Brain microvascular endothelial cell (primary cell): ENCODE measurements around the gene DDC.

Experiments
- DNase-seq: peaks from one replicate; pipeline ENCODE4 v3.0.0-alpha.2; 2020
- H3K27ac ChIP-seq: fragments of 250-450 bp; sonication (Bioruptor Pico); 2 replicates; pipeline ENCODE4 v1.5.1; 2020; ENCODE audit warnings: mild to moderate bottlenecking, moderate library complexity
- H3K27me3 ChIP-seq: fragments of 250-450 bp; sonication (Bioruptor Pico); replicated peaks from 2 replicates; pipeline ENCODE4 v1.5.1; 2020; ENCODE audit warnings: mild to moderate bottlenecking
- H3K36me3 ChIP-seq: fragments of 250-450 bp; sonication (Bioruptor Pico); replicated peaks from 2 replicates; pipeline ENCODE4 v1.5.1; 2020; ENCODE audit warnings: mild to moderate bottlenecking
- H3K4me3 ChIP-seq: 2 replicates; pipeline ENCODE4 v1.5.1; 2011; ENCODE audit warnings: low read depth, mild to moderate bottlenecking, control low read depth, low read length, moderate library complexity
- CTCF ChIP-seq: IDR thresholded peaks from 2 replicates; pipeline ENCODE4 v1.5.1; 2011; ENCODE audit warnings: low read depth, mild to moderate bottlenecking, moderate library complexity, low read length, control low read depth, inconsistent platforms; ENCODE audit errors: missing control alignments
- in situ Hi-C: cut with HindIII; loops from 2 replicates; pipeline ENCODE4 v1.10.0; 2017; ENCODE audit warnings: low sequenced_read_pairs, low pct_ligation_motif_present

Gene DDC

GRCh38 chr7:50562136-50562535 is 3.1 kb downstream of the DDC start:
- in situ Hi-C loops: no loop called here

GRCh38 chr7:50560865-50561351 is 4.3 kb downstream of the DDC start:
- no peak for TF ChIP-seq CTCF
- no peak overlapping the region for H3K4me3 ChIP-seq
- no peaks in the 10 kb centered on the region for H3K36me3 ChIP-seq
- in situ Hi-C loops: no loop called here
- H3K27me3 ChIP-seq: peaks cover 23% of the 10 kb centered on the region
- no peak for DNase-seq
- H3K27ac ChIP-seq: no peak overlapping the region

More at GRCh38 chr7:50562136-50562535, 3.1 kb downstream of the DDC start:
- TF ChIP-seq CTCF: no peak
- no peak for DNase-seq
- Histone ChIP-seq H3K27ac (no peak overlapping the region), H3K4me3 (no peak overlapping the region), H3K36me3 (no peaks in the 10 kb centered on the region), H3K27me3 (peaks cover 16% of the 10 kb centered on the region)

GRCh38 chr7:50559881-50560280 is 5.3 kb downstream of the DDC start:
- in situ Hi-C loops: no loop called here
- DNase-seq: no peak
- no peak overlapping the region for H3K27ac ChIP-seq
- TF ChIP-seq CTCF: no peak
- H3K4me3 ChIP-seq: no peak overlapping the region
- H3K27me3 ChIP-seq: peaks cover 21% of the 10 kb centered on the region
- no peaks in the 10 kb centered on the region for H3K36me3 ChIP-seq

- Histone ChIP-seq H3K36me3 (no peaks in the 10 kb centered on the region), H3K27me3 (peaks cover 18% of the 10 kb centered on the region), H3K4me3 (no peak overlapping the region), H3K27ac (no peak overlapping the region)
- no peak for TF ChIP-seq CTCF
- in situ Hi-C loops: no loop called here
- no peak for DNase-seq
Observed at GRCh38 chr7:50558294-50559053, 6.7 kb downstream of the DDC start.

- DNase-seq: no peak
- in situ Hi-C loops: no loop called here
- Histone ChIP-seq H3K36me3 (no peaks in the 10 kb centered on the region), H3K27me3 (peaks cover 18% of the 10 kb centered on the region), H3K27ac (no peak overlapping the region), H3K4me3 (no peak overlapping the region)
- TF ChIP-seq CTCF: no peak
Observed at GRCh38 chr7:50557099-50557498, 8.1 kb downstream of the DDC start.
